GM23338 (cell line): ENCODE results near the gene KLF7. TPM values are rescaled to one million over a fixed set of nuclear protein-coding genes. Genes with fewer than 3 reads are reported as not detected.

Source experiments
- ATAC-seq: fragments of 200-7000 bp; cut with Tn5 transposase; 3 replicates; pipeline ENCODE4 v1.9.1; 2020
- DNase-seq: peaks from one replicate; pipeline ENCODE4 v3.0.0-alpha.2; 2015; ENCODE audit warnings: low spot score
- H2AFZ ChIP-seq: fragments of 200-600 bp; sonication (generic); 2 replicates; pipeline ENCODE4 v1.8.0; 2016; ENCODE audit warnings: antibody characterized with exemption, mild to moderate bottlenecking, moderate library complexity
- H3F3A ChIP-seq: fragments of 200-600 bp; sonication (generic); replicated peaks from 2 replicates; pipeline ENCODE4 v1.8.0; 2017; ENCODE audit warnings: antibody characterized with exemption, mixed run types, low read depth
- H3K27ac ChIP-seq: fragments of 200-600 bp; sonication (generic); 2 replicates; pipeline ENCODE4 v1.6.1; 2016; ENCODE audit warnings: low read depth
- H3K27me3 ChIP-seq: fragments of 200-600 bp; sonication (generic); 2 replicates; pipeline ENCODE4 v1.8.0; 2016; ENCODE audit warnings: mild to moderate bottlenecking, mixed run types, moderate library complexity; ENCODE audit not compliant: insufficient read depth
- H3K36me3 ChIP-seq: fragments of 200-600 bp; sonication (generic); 2 replicates; pipeline ENCODE4 v1.8.0; 2016; ENCODE audit warnings: mild to moderate bottlenecking; ENCODE audit not compliant: insufficient read depth
- H3K4me1 ChIP-seq: fragments of 200-600 bp; sonication (generic); 2 replicates; pipeline ENCODE4 v1.8.0; 2016; ENCODE audit warnings: mild to moderate bottlenecking, moderate library complexity; ENCODE audit not compliant: insufficient read depth
- H3K4me2 ChIP-seq: fragments of 200-600 bp; sonication (generic); 2 replicates; pipeline ENCODE4 v1.7.1; 2017; ENCODE audit warnings: mixed run types
- H3K4me3 ChIP-seq: fragments of 200-600 bp; sonication (generic); 2 replicates; pipeline ENCODE4 v1.6.1; 2016; ENCODE audit warnings: mixed run types
- H3K79me2 ChIP-seq: fragments of 200-600 bp; sonication (generic); replicated peaks from 2 replicates; pipeline ENCODE4 v1.8.0; 2017; ENCODE audit warnings: mild to moderate bottlenecking; ENCODE audit not compliant: insufficient read depth
- H3K9me2 ChIP-seq: fragments of 200-600 bp; sonication (generic); 2 replicates; pipeline ENCODE4 v1.8.0; 2017; ENCODE audit not compliant: insufficient read depth
- H4K20me1 ChIP-seq: fragments of 200-600 bp; sonication (generic); replicated peaks from 2 replicates; pipeline ENCODE4 v1.8.0; 2017; ENCODE audit warnings: mild to moderate bottlenecking; ENCODE audit not compliant: insufficient read depth
- H3K27ac Mint-ChIP-seq: 2 replicates; pipeline ENCODE4 v1.8.0; 2020; ENCODE audit warnings: inconsistent platforms, mild to moderate bottlenecking, moderate library complexity, mixed read lengths
- H3K27me3 Mint-ChIP-seq: 3 replicates; pipeline ENCODE4 v1.8.0; 2022; ENCODE audit warnings: low read depth, mild to moderate bottlenecking, moderate library complexity, mixed read lengths, inconsistent platforms; ENCODE audit not compliant: insufficient read depth, poor library complexity
- H3K36me3 Mint-ChIP-seq: 3 replicates; pipeline ENCODE4 v1.8.0; 2021; ENCODE audit warnings: low read depth, mild to moderate bottlenecking, inconsistent platforms, moderate library complexity, mixed read lengths
- H3K4me1 Mint-ChIP-seq: 3 replicates; pipeline ENCODE4 v1.8.0; 2020; ENCODE audit warnings: mild to moderate bottlenecking, inconsistent platforms, mixed read lengths
- H3K4me3 Mint-ChIP-seq: 3 replicates; pipeline ENCODE4 v1.8.0; 2021; ENCODE audit warnings: moderate library complexity, mild to moderate bottlenecking, inconsistent platforms, mixed read lengths
- H3K9me3 Mint-ChIP-seq: 3 replicates; pipeline ENCODE4 v1.8.0; 2020; ENCODE audit warnings: moderate library complexity, mild to moderate bottlenecking, inconsistent platforms, mixed read lengths
- CREB1 ChIP-seq: fragments of 250-450 bp; sonication (Bioruptor Pico); IDR thresholded peaks from 2 replicates; pipeline ENCODE4 v1.5.0; 2020; ENCODE audit warnings: low read depth, mild to moderate bottlenecking, moderate library complexity
- EZH2 ChIP-seq: fragments of 200-600 bp; sonication (generic); IDR thresholded peaks from one replicate; pipeline ENCODE4 v1.8.0; 2017; ENCODE audit warnings: antibody characterized with exemption, mild to moderate bottlenecking, low read depth; ENCODE audit not compliant: unreplicated experiment
- EZH2phosphoT487 ChIP-seq: fragments of 200-600 bp; sonication (generic); IDR thresholded peaks from one replicate; pipeline ENCODE4 v1.8.1; 2018; ENCODE audit warnings: antibody characterized with exemption; ENCODE audit not compliant: unreplicated experiment
- JUNB ChIP-seq: IDR thresholded peaks from one replicate; pipeline ENCODE4 v1.6.1; 2016; ENCODE audit warnings: antibody characterized with exemption; ENCODE audit not compliant: unreplicated experiment
- NANOG ChIP-seq: IDR thresholded peaks from 2 replicates; pipeline ENCODE4 v1.6.1; 2016; ENCODE audit warnings: antibody characterized with exemption, borderline replicate concordance
- POLR2AphosphoS5 ChIP-seq: IDR thresholded peaks from 2 replicates; pipeline ENCODE4 v1.6.1; 2016; ENCODE audit warnings: antibody characterized with exemption, low read depth
- REST ChIP-seq: IDR thresholded peaks from one replicate; pipeline ENCODE4 v1.6.1; 2018; ENCODE audit warnings: antibody characterized with exemption; ENCODE audit not compliant: unreplicated experiment
- STAT1 ChIP-seq: IDR thresholded peaks from one replicate; pipeline ENCODE4 v1.6.1; 2016; ENCODE audit warnings: antibody characterized with exemption; ENCODE audit not compliant: unreplicated experiment
- ZNF114 ChIP-seq: fragments of 250-450 bp; sonication (Bioruptor Pico); IDR thresholded peaks from 2 replicates; pipeline ENCODE4 v1.5.0; 2020; ENCODE audit warnings: mild to moderate bottlenecking, moderate library complexity
- ZNF331 ChIP-seq: fragments of 250-450 bp; sonication (Bioruptor Pico); IDR thresholded peaks from 2 replicates; pipeline ENCODE4 v1.5.0; 2020; ENCODE audit warnings: low read depth, mild to moderate bottlenecking, moderate library complexity
- ZNF462 ChIP-seq: fragments of 250-450 bp; sonication (Bioruptor Pico); IDR thresholded peaks from 2 replicates; pipeline ENCODE4 v1.5.0; 2020; ENCODE audit warnings: mild to moderate bottlenecking, moderate library complexity
- polyA plus RNA-seq: library from polyadenylated mRNA; unstranded; fragments of >200 nt; fragmentation: Nextera tagmentation; extraction: Ambion mirVana; gene quantifications from 2 replicates; pipeline ENCODE4 v1.2.1, GENCODE V29; 2016
- total RNA-seq: library from RNA; depleted of rRNA; stranded (reverse); fragments of >200 nt; shearing (Covaris generic); gene quantifications from 2 replicates; pipeline ENCODE4 v1.2.3, GENCODE V29; 2014
- TF ChIP-seq, protein P1 (sequence below): IDR thresholded peaks from 2 replicates; pipeline ENCODE4 v1.6.1; 2016; ENCODE audit warnings: antibody characterized with exemption
- TF ChIP-seq, protein P2 (sequence below), 2 experiments: fragments of 200-600 bp in 1 of 2; sonication (generic) in 1 of 2; conservative IDR thresholded peaks; 2 replicates each; pipeline versions ENCODE4 v1.5.1 to v1.6.1; 2016 to 2017; ENCODE audit warnings: antibody characterized with exemption in 2 of 2, low read depth in 2 of 2, mild to moderate bottlenecking in 2 of 2, moderate library complexity in 1 of 2

Gene KLF7
- total and polyA plus RNA-seq, 2 experiments from 2014 or later, result 5.7 to 15.4 TPM

DNA sequence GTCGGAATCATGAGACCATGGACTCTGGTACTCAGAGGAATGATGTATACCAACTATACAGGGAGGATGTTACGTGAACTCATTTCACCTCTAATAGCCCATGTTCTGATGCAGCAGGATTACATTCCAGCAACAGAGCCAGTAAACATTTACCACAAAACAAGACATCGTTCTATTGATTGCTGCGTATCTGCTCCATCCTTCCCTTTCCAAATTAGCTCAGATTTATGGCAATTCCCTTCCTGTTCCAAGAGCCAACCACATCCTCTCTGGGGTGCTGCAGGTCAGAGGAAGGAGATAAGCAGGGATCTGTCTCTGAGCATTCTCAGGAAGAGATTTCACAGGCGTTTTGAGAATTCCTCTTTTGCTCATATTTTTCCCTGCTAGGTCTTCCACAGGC, 98.3 kb downstream of the KLF7 start:
- Mint-ChIP-seq H3K4me1 (peaks cover 8% of the 10 kb centered on the region; the same call in 2 of the 3 replicates), H3K36me3 (no peaks in the 10 kb centered on the region), H3K27me3 (peaks cover 2% of the 10 kb centered on the region), H3K4me3 (no peak overlapping the region), H3K9me3 (no peaks in the 10 kb centered on the region), H3K27ac (no peak overlapping the region)
- no peaks in the 10 kb centered on the region for H3K79me2 ChIP-seq
- TF ChIP-seq ZNF114 (CRISPR knock-in tag) (no peak), JUNB (no peak), CREB1 (CRISPR knock-in tag) (no peak), ZNF462 (CRISPR knock-in tag) (no peak), EZH2phosphoT487 (no peak), STAT1 (no peak), EZH2 (no peak), ZNF331 (CRISPR knock-in tag) (no peak), NANOG (no peak), POLR2AphosphoS5 (no peak), REST (no peak)
- TF ChIP-seq, protein P1, sequence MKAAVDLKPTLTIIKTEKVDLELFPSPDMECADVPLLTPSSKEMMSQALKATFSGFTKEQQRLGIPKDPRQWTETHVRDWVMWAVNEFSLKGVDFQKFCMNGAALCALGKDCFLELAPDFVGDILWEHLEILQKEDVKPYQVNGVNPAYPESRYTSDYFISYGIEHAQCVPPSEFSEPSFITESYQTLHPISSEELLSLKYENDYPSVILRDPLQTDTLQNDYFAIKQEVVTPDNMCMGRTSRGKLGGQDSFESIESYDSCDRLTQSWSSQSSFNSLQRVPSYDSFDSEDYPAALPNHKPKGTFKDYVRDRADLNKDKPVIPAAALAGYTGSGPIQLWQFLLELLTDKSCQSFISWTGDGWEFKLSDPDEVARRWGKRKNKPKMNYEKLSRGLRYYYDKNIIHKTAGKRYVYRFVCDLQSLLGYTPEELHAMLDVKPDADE, result no peak
- TF ChIP-seq, protein P2, sequence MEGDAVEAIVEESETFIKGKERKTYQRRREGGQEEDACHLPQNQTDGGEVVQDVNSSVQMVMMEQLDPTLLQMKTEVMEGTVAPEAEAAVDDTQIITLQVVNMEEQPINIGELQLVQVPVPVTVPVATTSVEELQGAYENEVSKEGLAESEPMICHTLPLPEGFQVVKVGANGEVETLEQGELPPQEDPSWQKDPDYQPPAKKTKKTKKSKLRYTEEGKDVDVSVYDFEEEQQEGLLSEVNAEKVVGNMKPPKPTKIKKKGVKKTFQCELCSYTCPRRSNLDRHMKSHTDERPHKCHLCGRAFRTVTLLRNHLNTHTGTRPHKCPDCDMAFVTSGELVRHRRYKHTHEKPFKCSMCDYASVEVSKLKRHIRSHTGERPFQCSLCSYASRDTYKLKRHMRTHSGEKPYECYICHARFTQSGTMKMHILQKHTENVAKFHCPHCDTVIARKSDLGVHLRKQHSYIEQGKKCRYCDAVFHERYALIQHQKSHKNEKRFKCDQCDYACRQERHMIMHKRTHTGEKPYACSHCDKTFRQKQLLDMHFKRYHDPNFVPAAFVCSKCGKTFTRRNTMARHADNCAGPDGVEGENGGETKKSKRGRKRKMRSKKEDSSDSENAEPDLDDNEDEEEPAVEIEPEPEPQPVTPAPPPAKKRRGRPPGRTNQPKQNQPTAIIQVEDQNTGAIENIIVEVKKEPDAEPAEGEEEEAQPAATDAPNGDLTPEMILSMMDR (conservative IDR thresholded peaks at IDR 0.05; ENCODE audit: low read depth in 2 of 2), result no peak
- no peaks in the 10 kb centered on the region for H3K4me1 ChIP-seq
- H3K27ac ChIP-seq, result no peak overlapping the region
- H3K4me2 ChIP-seq, result no peak overlapping the region
- DNase-seq, result no peak
- H3K27me3 ChIP-seq, result no peaks in the 10 kb centered on the region
- H3K36me3 ChIP-seq, result no peaks in the 10 kb centered on the region
- H3K9me2 ChIP-seq, result no peaks in the 10 kb centered on the region
- H3K4me3 ChIP-seq, result no peak overlapping the region
- no peak for ATAC-seq
- H2AFZ ChIP-seq, result peak overlapping the region; percentile 79; the same call in 1 of the 2 replicates
- no peaks in the 10 kb centered on the region for H3F3A ChIP-seq
- no peaks in the 10 kb centered on the region for H4K20me1 ChIP-seq
